CD8-positive, alpha-beta memory T cell (primary cell): Measurements from ENCODE around the gene RAB27A. TPM values are rescaled to one million over a fixed set of nuclear protein-coding genes. Genes with fewer than 3 reads are reported as not detected.
A peak's percentile ranks its signal among the peaks of the same experiment; 100 is the strongest.
"Not testable (repeated sequence)": the region's sequence is repeated elsewhere in the genome, so short reads cannot be mapped to it uniquely, and the experiment has no call there.

Experiments
- CTCF ChIA-PET: fragments of 350-600 bp; sonication (Branson Sonifier 250); formaldehyde crosslinking; loops from one replicate; lab custom pipeline; 2021; ENCODE audit warnings: antibody characterized with exemption; lab: Charles Lee
- POLR2A ChIA-PET: fragments of 350-600 bp; sonication (Branson Sonifier 250); formaldehyde crosslinking; loops from one replicate; lab custom pipeline; 2021; ENCODE audit warnings: antibody characterized with exemption; lab: Charles Lee
- DNase-seq, 5 donors: peaks; one replicate each; pipeline versions ENCODE4 v3.0.0 to v3.0.0-alpha.2; 2020 to 2022; ENCODE audit warnings: mixed read lengths in 1 of 5
- H3K27ac ChIP-seq: one replicate; pipeline ENCODE4 v1.7.0; 2013; ENCODE audit warnings: low read depth, mild to moderate bottlenecking, low read length, moderate library complexity
- H3K27me3 ChIP-seq: 2 replicates; pipeline ENCODE4 v1.7.0; 2013; ENCODE audit warnings: low read length, mild to moderate bottlenecking; ENCODE audit not compliant: insufficient read depth, poor library complexity, severe bottlenecking
- H3K36me3 ChIP-seq: 2 replicates; pipeline ENCODE4 v1.7.0; 2013; ENCODE audit warnings: mild to moderate bottlenecking, low read length, moderate library complexity; ENCODE audit not compliant: insufficient read depth
- H3K4me1 ChIP-seq: 2 replicates; pipeline ENCODE4 v1.7.0; 2013; ENCODE audit warnings: mild to moderate bottlenecking, low read length, moderate library complexity; ENCODE audit not compliant: insufficient read depth
- H3K4me3 ChIP-seq: 2 replicates; pipeline ENCODE4 v1.7.0; 2013; ENCODE audit warnings: mild to moderate bottlenecking, low read length
- H3K9me3 ChIP-seq: 2 replicates; pipeline ENCODE4 v1.7.0; 2013; ENCODE audit warnings: mild to moderate bottlenecking, low read length
- H3K27ac Mint-ChIP-seq, 8 donors: one replicate each; pipeline ENCODE4 v1.8.0; 2020 to 2021; ENCODE audit warnings: mixed read lengths in 8 of 8, mild to moderate bottlenecking in 6 of 8, inconsistent platforms in 3 of 8, moderate library complexity in 3 of 8
- H3K27me3 Mint-ChIP-seq, 2 donors: one replicate each; pipeline ENCODE4 v1.8.0; 2020 to 2021; ENCODE audit warnings: mixed read lengths in 2 of 2, mild to moderate bottlenecking in 1 of 2, moderate library complexity in 1 of 2
- H3K36me3 Mint-ChIP-seq, 3 donors: one replicate each; pipeline ENCODE4 v1.8.0; 2020 to 2021; ENCODE audit warnings: mixed read lengths in 3 of 3, inconsistent platforms in 1 of 3, mild to moderate bottlenecking in 1 of 3
- H3K4me1 Mint-ChIP-seq, 3 donors: one replicate each; pipeline ENCODE4 v1.8.0; 2020 to 2021; ENCODE audit warnings: mixed read lengths in 3 of 3, inconsistent platforms in 1 of 3, mild to moderate bottlenecking in 1 of 3
- H3K4me3 Mint-ChIP-seq, 7 donors: one replicate each; pipeline ENCODE4 v1.8.0; 2020 to 2021; ENCODE audit warnings: mixed read lengths in 7 of 7, mild to moderate bottlenecking in 6 of 7, moderate library complexity in 4 of 7, inconsistent platforms in 2 of 7
- H3K9me3 Mint-ChIP-seq, 5 donors: one replicate each; pipeline ENCODE4 v1.8.0; 2020 to 2022; ENCODE audit warnings: mixed read lengths in 5 of 5, mild to moderate bottlenecking in 3 of 5, moderate library complexity in 2 of 5, inconsistent platforms in 1 of 5
- polyA plus RNA-seq: library from polyadenylated mRNA; unstranded; fragments of 300-500 nt; fragmentation: Illumina TruSeq; gene quantifications from one replicate; pipeline ENCODE4 v1.2.3, GENCODE V29; 2021
- total RNA-seq, 2 experiments: library from RNA; stranded (reverse); gene quantifications; one replicate each; pipeline ENCODE4 v1.2.3, GENCODE V29; 2021

The RAB27A gene
- total and polyA plus RNA-seq, 3 experiments from 2014 or later: 132 to 195 (median 187) TPM

DNA sequence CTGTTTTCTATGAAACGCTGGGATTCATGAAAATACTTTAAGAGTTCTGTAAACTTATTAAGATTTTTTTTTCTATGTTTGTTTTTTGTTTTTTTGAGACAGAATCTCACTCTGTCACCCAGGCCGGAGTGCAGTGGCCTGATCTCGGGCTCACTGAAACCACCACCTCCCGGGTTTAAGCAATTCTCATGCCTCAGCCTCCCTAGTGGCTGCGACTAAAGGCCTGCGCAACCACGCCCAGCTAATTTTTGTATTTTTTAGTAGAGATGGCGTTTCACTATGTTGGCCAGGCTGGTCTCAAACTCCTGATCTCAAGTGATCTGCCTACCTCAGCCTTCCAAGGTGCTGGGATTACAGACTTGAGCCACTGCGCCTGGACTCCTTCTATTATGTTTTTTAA lies 39.7 kb downstream of the RAB27A start:
- ChIA-PET CTCF (interaction anchor here (1.2 to 2.4 kb wide), 5 partner anchors 20 to 41 kb away, joined by 4 to 10 read pairs (median 6); no protein-coding TSS in a partner anchor), POLR2A (interaction anchor here (1.7 to 1.9 kb wide), 2 partner anchors 18 to 33 kb away, joined by 7 read pairs; no protein-coding TSS in a partner anchor)
- not testable (repeated sequence) for H3K27me3 Mint-ChIP-seq, H3K36me3 ChIP-seq, H3K4me3 ChIP-seq, H3K9me3 ChIP-seq, H3K27me3 ChIP-seq, DNase-seq, H3K4me3 Mint-ChIP-seq, H3K27ac ChIP-seq, H3K9me3 Mint-ChIP-seq
- H3K4me1 ChIP-seq: peaks cover 52% of the 10 kb centered on the region
- peaks cover 3 to 30% (median 10%) of the 10 kb centered on the region in 3 donors for H3K36me3 Mint-ChIP-seq
- peaks cover 76 to 94% (median 90%) of the 10 kb centered on the region in 3 donors for H3K4me1 Mint-ChIP-seq
- peak overlapping the region in 7 of 8 donors; percentile 50 to 97 (median 81) for H3K27ac Mint-ChIP-seq

DNA sequence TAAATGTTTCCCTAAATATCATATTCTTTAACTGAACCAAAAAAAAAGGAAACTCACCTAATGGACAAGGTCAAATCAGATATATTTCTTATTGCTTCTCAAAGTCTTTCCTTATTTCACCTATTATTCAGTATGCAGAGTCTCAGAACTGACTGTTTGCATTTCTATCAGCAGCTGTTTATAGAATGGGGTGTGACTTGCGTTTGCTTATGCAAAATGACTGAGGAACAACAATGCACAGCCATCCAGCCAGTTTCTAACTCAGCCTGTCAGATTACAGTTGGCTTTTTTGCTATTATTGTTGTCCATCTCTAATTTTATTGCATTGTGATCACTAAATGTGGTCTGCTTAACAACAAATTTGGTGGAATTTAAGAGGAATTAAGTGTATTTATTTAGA lies 40.7 kb downstream of the RAB27A start:
- DNase-seq: no peak
- peak overlapping the region in 7 of 8 donors; percentile 18 to 92 (median 38) for H3K27ac Mint-ChIP-seq
- Histone ChIP-seq H3K36me3 (no peaks in the 10 kb centered on the region), H3K4me3 (no peak overlapping the region), H3K27ac (no peak overlapping the region), H3K9me3 (no peaks in the 10 kb centered on the region), H3K27me3 (no peaks in the 10 kb centered on the region), H3K4me1 (peaks cover 48% of the 10 kb centered on the region)
- H3K4me1 Mint-ChIP-seq: peaks cover 78 to 94% (median 94%) of the 10 kb centered on the region in 3 donors
- ChIA-PET POLR2A (interaction anchor here (0.7 to 2.3 kb wide), 2 partner anchors 18 to 42 kb away, joined by 3 to 5 read pairs; no protein-coding TSS in a partner anchor), CTCF (interaction anchor here (0.9 kb wide), 1 partner anchor 19 kb away, joined by 3 read pairs; no protein-coding TSS in a partner anchor)
- H3K27me3 Mint-ChIP-seq: no peaks in the 10 kb centered on the region
- H3K9me3 Mint-ChIP-seq: no peaks in the 10 kb centered on the region
- H3K4me3 Mint-ChIP-seq: no peak overlapping the region
- peaks cover 3 to 33% (median 10%) of the 10 kb centered on the region in 3 donors for H3K36me3 Mint-ChIP-seq

- Histone ChIP-seq H3K36me3 (no peaks in the 10 kb centered on the region), H3K4me1 (peaks cover 48% of the 10 kb centered on the region), H3K9me3 (no peaks in the 10 kb centered on the region), H3K27me3 (no peaks in the 10 kb centered on the region), H3K4me3 (no peak overlapping the region), H3K27ac (no peak overlapping the region)
- POLR2A ChIA-PET: interaction anchor here (2.3 kb wide), 1 partner anchor 19 kb away, joined by 5 read pairs; no protein-coding TSS in a partner anchor
- Mint-ChIP-seq H3K36me3 (peaks cover 3 to 36% (median 12%) of the 10 kb centered on the region in 3 donors), H3K27me3 (no peaks in the 10 kb centered on the region), H3K4me3 (peak overlapping the region; percentile 29 to 89 (median 60)), H3K4me1 (peaks cover 78 to 96% (median 92%) of the 10 kb centered on the region in 3 donors), H3K9me3 (no peaks in the 10 kb centered on the region), H3K27ac (peak overlapping the region; percentile 76 to 96 (median 90))
- CTCF ChIA-PET: interaction anchor here (1.3 kb wide), 1 partner anchor 19 kb away, joined by 3 read pairs; no protein-coding TSS in a partner anchor
- DNase-seq: peak in 1 of 5 donors; percentile 42
These were observed 41.7 kb downstream of the RAB27A start for GRCh38 chr15:55247766-55248427.

DNA sequence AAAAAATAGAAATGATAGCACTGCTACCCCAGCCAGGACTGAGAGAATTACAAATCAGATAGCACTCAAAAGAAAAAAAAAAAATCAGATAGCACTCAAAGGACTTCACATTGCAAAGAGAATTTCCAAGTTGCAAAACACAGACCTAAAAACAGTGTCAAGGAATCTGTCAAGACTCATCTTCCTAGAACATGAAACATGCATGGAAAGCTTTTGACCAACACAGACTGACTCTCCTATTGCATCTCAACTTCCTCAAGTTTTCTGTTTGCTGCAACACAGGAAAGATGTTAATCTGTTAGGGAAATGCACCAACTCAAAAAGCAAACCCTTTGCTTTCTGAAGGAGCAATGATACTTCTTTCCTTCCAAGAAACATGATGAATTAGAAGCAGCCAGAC lies 42.3 kb downstream of the RAB27A start:
- Mint-ChIP-seq H3K4me3 (peak overlapping the region in 5 of 7 donors; percentile 29 to 70 (median 60)), H3K27me3 (no peaks in the 10 kb centered on the region), H3K4me1 (peaks cover 78 to 97% (median 92%) of the 10 kb centered on the region in 3 donors), H3K9me3 (no peaks in the 10 kb centered on the region), H3K27ac (peak overlapping the region; percentile 13 to 92 (median 88)), H3K36me3 (peaks cover 3 to 38% (median 12%) of the 10 kb centered on the region in 3 donors)
- H3K36me3 ChIP-seq: no peaks in the 10 kb centered on the region
- CTCF ChIA-PET: interaction anchor here (1.2 to 1.3 kb wide), 2 partner anchors 20 to 29 kb away, joined by 3 to 4 read pairs; no protein-coding TSS in a partner anchor
- H3K9me3 ChIP-seq: no peaks in the 10 kb centered on the region
- no peak overlapping the region for H3K4me3 ChIP-seq
- no peak overlapping the region for H3K27ac ChIP-seq
- POLR2A ChIA-PET: interaction anchor here (0.6 to 2.3 kb wide), 2 partner anchors 20 to 40 kb away, joined by 4 to 5 read pairs; no protein-coding TSS in a partner anchor
- DNase-seq: no peak
- no peaks in the 10 kb centered on the region for H3K27me3 ChIP-seq
- peaks cover 45% of the 10 kb centered on the region for H3K4me1 ChIP-seq

DNA sequence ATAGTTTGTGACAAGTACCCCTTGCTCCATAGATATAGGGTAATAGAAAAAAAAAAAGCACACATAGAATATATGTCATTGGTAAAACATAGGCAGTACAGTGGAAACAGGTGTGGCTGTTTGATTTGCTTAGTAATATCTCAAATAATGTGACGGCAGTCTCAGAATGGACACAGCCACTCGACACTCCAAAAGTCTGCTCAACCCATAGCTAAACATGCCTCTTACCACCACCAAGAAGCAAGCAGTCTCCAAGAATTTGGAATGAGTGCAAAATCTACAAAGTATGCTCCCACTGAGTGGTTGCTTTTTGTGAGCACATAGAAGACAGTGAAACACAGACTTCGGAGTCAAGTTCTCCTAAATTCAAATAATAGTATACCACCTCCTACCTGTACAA lies 43.0 kb downstream of the RAB27A start:
- no peaks in the 10 kb centered on the region for H3K27me3 Mint-ChIP-seq
- CTCF ChIA-PET: interaction anchor here (1.2 to 1.3 kb wide), 2 partner anchors 21 to 28 kb away, joined by 3 to 4 read pairs; no protein-coding TSS in a partner anchor

DNA sequence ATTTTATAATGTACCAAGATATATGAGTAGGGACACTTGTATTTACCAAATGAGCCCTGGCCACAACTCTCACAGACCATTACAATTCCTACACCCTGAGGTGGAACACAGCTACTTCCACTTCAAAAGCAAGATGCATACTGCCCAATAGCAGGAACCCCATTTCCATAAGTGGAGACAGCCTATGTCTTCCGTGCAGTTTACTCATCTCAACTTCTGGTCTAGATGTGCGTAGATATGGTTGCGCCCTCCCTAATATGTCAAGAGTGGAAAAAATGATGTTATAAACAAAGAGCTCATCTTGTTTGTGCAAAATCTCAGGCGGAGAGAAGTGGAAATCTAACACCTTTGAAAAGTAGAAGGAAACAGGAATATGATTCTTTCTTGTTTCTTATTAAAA lies 44.6 kb downstream of the RAB27A start:
- Mint-ChIP-seq H3K36me3 (peaks cover 3 to 35% (median 9%) of the 10 kb centered on the region in 3 donors), H3K27ac (peak overlapping the region in 7 of 8 donors; percentile 18 to 86 (median 40)), H3K27me3 (no peaks in the 10 kb centered on the region), H3K4me3 (peak overlapping the region in 1 of 7 donors; percentile 42), H3K4me1 (peaks cover 73 to 96% (median 92%) of the 10 kb centered on the region in 3 donors), H3K9me3 (no peaks in the 10 kb centered on the region)
- Histone ChIP-seq H3K9me3 (no peaks in the 10 kb centered on the region), H3K4me1 (peaks cover 35% of the 10 kb centered on the region), H3K27me3 (no peaks in the 10 kb centered on the region), H3K4me3 (no peak overlapping the region), H3K36me3 (no peaks in the 10 kb centered on the region), H3K27ac (no peak overlapping the region)
- ChIA-PET CTCF (no interaction called here), POLR2A (no interaction called here)
- DNase-seq: no peak

More for the DNA sequence above, 43.0 kb downstream of the RAB27A start:
- Histone ChIP-seq H3K4me1 (peaks cover 37% of the 10 kb centered on the region), H3K9me3 (no peaks in the 10 kb centered on the region), H3K4me3 (no peak overlapping the region), H3K27ac (no peak overlapping the region), H3K36me3 (no peaks in the 10 kb centered on the region), H3K27me3 (no peaks in the 10 kb centered on the region)
- Mint-ChIP-seq H3K27ac (peak overlapping the region in 6 of 8 donors; percentile 12 to 92 (median 48)), H3K9me3 (no peaks in the 10 kb centered on the region), H3K36me3 (peaks cover 3 to 34% (median 9%) of the 10 kb centered on the region in 3 donors), H3K4me3 (no peak overlapping the region), H3K4me1 (peaks cover 75 to 96% (median 92%) of the 10 kb centered on the region in 3 donors)
- no peak for DNase-seq
- POLR2A ChIA-PET: interaction anchor here (0.6 kb wide), 1 partner anchor 41 kb away, joined by 4 read pairs; no protein-coding TSS in a partner anchor

- CTCF ChIA-PET: interaction anchor here (1.1 kb wide), 1 partner anchor 29 kb away, joined by 3 read pairs; no protein-coding TSS in a partner anchor
These were observed 47.7 kb downstream of the RAB27A start for GRCh38 chr15:55241891-55242290.

More at GRCh38 chr15:55241891-55242290, 47.7 kb downstream of the RAB27A start:
- Histone ChIP-seq H3K9me3 (no peaks in the 10 kb centered on the region), H3K36me3 (no peaks in the 10 kb centered on the region), H3K4me3 (no peak overlapping the region), H3K27ac (no peak overlapping the region), H3K27me3 (no peaks in the 10 kb centered on the region), H3K4me1 (peaks cover 21% of the 10 kb centered on the region)
- Mint-ChIP-seq H3K36me3 (peaks cover 3 to 33% (median 4%) of the 10 kb centered on the region in 3 donors), H3K9me3 (no peaks in the 10 kb centered on the region), H3K27me3 (no peaks in the 10 kb centered on the region), H3K4me1 (peaks cover 67 to 99% (median 94%) of the 10 kb centered on the region in 3 donors), H3K4me3 (no peak overlapping the region), H3K27ac (peak overlapping the region in 6 of 8 donors; percentile 2 to 81 (median 16))
- POLR2A ChIA-PET: no interaction called here
- no peak for DNase-seq
